Activated T-cell treated with anti-CD3 and anti-CD28 coated beads for 48 hours (primary cell): Measurements from ENCODE around the gene XIST.
"Not testable (repeated sequence)": the region's sequence is repeated elsewhere in the genome, so short reads cannot be mapped to it uniquely, and the experiment has no call there.

Experiments
- DNase-seq: peaks from one replicate; pipeline ENCODE4 v3.0.0-alpha.2; 2020; ENCODE audit warnings: low read depth

XIST gene

DNA sequence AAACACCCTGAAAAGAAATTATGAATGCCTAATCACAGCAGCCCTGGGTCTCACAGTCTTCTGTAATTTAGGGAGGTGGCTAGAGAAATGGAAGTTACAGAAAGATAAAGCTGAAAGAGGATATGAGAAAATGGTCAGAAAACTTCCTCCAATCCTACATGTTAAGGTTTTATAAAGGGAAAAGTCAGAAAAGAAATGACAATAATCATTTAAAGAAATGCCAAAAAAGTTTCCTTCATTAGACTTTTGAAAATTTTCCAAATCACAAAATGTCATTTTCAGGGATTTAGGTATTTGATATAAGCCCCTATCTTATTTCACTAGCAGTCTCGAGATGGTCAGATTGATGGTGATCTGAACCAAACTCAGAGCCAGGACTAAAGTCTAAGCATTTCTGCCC is 13.4 kb downstream of the XIST start:
- DNase-seq = no peak

DNA sequence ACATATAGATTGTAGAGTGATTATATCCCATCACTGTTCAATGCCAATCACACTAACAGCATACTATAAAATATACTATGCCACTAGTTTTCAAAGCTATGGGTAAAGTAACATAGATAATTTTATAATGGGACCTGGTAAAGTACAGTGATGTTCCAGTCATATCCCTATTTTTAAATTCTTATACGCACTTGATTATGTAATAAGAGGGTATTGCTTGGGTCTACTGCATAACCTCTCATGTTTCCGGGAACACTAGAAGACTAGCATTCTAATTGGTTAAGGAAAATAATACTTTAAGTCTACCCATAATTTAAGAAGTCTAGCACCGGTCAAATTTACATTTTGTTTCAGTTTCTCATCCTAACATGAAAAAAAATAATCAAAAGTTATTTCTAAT is 14.4 kb downstream of the XIST start:
- no peak for DNase-seq

DNA sequence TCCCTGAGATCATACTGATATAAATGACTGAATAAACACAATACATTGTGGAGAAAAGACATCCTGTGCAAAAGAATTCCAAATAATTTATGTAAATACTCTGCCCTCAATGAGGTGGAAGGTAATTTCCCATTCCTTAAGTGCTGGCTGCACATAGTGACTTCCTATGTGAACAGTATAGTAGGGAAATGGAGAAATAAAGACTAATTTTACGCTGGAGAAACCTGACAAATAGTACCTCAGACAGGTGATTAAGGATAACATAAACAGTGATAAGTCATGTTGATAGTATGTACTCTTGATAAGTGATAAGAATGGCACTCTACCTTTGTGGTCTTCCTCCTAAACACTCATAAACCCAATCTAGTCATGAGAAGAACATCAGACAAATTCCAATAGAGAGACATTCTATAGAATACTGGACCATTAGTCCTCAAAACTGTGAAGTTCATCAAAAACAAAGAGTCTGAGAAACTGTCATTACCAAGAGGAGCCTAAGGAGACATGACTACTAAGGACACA is 15.5 kb downstream of the XIST start:
- DNase-seq = no peak

DNA sequence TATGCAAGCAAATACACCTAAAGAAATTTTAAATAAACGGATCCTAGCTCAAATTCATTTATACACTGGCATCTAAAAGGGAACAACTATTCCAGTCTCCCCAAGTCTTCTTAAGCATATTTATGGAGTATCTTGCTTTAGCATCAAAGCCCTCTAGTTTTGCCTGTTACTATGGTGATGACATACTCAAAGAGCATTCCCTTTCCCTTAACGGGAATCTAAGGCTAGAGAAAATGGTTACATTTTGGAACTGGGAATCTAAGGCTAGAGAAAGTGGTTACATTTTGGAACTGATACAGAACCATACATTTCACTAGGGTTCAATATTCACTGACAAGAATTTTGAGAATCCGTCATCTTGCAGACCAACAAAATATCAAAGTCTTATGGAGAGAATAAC is 18.3 kb downstream of the XIST start:
- DNase-seq = no peak

DNA sequence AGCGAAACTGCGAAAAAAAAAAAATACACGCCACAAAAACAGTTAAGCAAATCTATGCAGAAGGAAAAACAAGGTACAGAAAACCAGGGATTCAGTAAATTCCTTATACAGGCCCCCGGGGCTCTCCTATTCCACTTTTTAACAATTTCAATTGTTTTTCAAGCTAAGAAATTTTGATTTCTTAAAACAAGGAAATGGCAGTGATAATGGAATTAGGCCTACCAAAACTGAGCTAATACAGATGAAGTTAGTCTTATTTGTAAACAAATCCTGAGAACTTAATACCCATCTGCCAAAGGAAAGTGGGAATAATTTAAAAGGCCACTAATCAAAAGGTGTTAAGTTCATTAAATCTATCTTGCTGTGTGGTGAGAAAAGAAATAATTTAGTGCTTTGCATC is 20.2 kb downstream of the XIST start:
- no peak for DNase-seq

DNA sequence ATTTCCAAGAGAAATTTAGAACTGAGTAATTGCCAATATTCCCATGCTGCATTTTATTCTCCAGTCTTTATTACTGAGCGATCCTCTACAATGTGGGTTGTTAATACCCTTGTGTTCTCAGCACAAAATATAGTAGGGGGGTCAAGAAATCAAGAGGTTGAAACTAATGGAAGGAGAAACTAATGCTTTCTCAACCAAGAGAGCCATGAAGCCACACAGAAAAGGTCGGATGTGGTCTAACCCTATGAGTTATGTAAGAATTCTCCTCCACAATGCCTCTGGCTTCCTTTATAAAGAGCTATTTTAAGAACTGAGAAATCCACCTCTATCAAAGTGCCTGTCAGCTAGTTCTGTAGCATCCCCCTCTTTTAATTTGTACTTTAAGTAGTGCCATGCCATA is 21.0 kb downstream of the XIST start:
- no peak for DNase-seq

DNA sequence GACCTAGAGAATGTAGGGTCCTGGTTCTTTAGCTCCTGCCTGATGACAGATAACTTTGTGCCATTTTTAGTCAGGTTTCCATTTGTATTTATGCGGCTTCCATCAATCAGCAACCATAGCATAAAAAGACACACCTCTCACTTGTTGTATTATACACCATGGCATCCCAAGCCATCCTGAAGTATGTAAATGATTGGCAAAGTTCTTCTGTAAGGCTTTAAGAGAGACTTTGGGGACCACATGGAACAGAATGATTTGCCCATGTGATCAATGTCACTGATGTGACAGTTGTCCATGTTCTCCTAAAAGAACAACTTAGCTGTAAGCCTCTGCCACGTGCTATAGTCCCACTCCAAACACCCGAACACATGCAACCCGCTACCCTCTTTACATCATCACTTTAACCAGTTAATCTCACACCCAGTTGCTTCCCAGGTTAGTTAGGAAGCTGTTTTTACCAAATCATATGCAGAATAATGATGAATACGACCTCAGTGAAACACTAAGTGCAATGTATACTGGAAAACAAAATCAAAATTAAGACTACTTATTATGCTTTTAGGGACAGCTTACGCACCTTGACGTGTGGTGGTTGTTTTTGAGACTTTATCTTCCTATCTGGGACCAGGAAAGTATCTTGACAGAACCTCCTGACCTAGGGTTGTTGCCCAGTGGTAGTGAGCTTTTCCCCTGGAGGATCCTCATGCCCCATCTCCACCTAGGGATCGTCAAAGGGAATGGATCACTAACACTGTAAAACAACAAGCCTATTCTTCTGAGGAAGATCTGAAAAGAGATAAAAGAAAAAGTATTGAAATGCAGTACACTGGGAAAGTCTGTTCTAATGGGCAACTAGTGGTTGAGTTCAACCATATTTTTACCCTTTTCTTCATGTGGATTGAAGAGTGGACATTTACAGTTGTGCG is 21.8 kb downstream of the XIST start:
- DNase-seq = no peak

DNA sequence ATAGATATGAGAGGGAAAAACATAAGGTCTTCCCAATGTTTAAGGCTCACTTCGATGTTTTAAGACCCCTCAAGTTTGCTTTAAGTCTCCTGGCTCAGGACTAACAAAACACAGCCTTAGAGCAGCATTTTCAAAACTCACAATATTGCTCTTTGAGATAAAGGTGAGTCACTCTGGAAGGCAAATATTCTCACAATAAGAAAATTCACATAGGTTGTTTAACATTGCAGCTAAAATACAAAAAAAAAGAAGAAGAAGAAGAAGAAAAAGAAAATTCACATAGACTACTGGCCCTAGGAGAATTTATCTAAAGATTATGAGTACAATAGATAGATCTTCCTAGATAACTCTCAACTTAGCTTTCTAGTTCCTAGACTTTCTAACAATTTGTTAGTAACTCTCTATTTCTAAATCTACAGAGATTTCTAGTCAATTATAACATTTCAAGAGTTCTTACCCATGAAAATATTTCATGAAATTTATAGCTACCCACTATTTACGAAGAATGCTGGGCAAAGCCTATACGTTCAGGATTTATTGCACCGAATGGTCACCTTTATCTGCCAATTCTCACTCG is 22.5 kb downstream of the XIST start:
- DNase-seq = no peak

DNA sequence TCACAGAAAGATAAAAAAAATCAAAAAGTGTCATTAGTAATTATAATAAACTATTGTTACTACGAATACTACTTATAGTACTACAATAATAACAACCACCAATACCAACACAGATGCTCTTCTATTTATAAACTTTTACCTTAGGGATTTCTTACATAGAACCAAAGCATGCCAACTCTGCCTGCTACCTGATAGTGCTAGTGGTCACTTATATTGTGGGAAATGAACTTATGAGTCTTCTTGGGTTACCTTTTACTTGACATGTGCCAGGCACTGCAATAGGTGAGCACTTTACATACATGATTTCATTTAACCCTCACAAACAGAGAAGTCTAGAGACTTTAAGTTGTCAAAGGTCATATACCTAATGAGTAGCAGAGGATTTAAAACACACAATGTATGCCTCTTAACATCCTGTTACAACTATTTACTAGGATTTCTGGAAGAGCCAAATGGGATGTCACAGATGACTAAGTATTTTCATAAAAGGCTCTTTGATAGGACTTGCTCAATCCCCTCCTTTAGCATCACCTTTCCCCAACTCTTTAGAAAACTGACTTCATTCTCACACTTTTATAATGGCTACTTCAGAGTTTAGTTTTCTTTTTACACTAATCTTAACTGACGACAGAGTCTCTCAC is 24.3 kb downstream of the XIST start:
- no peak for DNase-seq

DNA sequence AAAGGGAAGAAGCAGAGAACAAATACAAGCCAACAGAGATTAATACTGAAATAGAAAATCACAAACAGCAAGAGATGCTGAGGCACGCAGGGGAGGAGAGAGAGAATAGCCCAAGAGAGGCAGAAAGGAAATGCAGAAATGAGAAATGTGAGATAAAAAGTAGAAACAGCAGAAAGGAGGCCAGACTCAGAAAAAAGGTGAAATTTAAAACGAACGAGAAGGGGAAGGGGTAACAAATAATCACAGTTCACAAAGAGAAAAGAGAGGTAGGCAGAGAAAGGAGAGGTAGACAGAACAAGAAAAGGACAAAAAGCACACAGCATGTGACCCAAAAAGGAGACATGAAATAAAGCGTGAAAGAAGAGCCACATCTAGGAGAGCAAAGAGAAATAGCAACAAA is 25.1 kb downstream of the XIST start:
- no peak for DNase-seq

DNA sequence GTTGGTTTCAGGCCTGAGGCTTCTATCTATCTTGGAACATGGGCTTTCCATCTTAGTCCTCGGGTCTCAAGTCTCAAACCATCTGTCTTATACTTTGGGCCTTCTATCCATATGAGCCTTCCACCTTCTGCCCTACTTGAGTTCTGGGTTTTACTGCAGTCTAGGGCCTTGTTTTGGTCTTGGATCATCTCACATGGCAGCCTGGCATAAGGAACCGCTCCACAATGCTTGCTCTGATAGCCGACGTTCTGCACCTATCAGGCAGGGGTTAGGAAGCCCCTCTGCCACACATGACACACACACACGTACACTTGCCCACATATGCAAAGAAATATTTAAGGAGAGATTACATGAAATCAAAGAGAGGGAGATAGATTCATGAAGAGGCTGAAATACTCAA is 25.5 kb downstream of the XIST start:
- DNase-seq = no peak

DNA sequence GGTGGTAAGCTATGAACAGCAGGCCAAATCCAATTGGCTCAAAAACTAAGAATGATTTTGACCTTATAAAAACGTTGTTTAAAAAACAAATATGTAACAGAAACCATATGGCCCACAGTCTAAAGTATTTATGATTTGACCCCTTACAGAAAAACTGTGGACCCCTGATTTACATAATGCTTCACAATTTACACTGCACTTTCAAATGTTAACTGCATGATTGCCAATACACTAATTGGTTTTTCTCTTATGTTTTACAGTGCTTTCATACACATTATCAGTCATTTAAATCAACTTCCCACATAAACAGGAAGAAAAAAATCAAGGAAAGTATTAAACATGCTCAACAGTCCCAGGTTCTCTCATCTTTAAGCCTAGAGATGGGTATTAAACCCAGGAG is 26.9 kb downstream of the XIST start:
- no peak for DNase-seq

DNA sequence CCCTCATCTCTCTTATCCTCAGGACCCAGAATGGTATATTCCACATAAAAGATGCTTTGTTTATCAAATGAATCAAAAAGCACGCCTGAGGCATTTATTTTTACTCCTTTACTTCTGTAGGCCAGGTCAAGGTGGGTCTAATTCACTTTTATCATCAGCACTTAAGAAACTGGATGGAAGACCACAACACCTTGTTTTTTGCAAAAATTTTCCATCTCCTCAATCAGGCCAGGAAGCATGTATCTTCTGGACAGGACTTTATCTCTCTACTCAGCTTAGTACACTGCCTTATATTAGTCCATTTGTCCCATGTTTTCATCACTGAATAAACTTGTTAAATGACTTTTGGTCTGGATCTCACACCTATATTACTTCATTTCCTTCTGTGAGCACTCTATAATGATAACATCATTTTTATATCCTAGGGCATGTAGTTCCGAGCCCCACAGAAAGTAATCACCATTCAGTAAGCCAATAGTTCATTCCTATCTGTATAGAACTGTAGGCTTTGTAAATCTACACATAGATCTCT is 29.0 kb downstream of the XIST start:
- no peak for DNase-seq

DNA sequence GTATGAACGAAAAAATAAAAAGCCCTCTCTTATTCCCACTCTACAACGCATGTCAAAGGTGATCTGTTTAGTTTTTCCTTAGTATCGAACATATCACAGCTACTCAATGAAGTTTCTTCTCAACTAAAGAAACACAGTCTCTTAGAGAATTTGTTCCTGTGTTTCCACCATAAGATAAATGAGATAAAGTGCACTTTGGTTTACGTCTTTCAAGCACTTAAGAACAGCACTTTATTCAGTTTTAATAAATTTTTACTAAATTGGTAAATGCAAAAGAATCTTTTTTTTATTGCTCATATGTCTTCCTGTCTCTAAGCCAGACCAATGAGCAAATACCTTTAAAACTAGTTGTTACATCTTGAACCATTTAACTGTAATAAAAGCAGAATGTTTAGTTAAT is 29.7 kb downstream of the XIST start:
- DNase-seq = no peak

DNA sequence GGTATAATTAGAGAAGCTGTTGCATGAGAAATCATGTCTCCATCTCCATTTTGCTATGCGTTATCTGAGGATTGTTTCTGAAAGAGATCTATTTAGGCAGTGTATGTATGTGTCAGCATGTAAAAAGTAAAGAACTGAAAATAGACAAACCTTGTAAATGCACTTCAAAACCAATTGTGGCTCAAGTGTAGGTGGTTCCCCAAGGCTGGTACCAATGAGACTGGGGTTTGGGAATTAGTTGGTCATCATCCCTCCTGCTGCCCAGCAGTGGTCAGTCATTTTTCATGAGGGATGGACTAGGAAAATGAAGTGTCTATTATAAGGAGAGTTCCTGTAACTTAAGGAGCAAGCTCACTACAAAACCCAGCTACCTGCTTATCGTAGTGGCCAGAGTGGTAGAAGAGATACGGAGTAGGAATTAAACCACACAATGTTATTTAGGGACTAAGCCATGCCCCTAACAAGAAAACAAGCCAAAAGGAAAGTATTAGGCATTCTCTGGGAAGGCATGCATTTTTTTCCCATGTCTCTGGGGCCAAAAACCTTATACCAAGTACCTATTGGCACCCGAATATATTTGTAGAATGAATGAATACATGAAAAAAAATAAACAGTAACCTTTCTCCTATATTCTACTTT is 30.5 kb downstream of the XIST start:
- no peak for DNase-seq

DNA sequence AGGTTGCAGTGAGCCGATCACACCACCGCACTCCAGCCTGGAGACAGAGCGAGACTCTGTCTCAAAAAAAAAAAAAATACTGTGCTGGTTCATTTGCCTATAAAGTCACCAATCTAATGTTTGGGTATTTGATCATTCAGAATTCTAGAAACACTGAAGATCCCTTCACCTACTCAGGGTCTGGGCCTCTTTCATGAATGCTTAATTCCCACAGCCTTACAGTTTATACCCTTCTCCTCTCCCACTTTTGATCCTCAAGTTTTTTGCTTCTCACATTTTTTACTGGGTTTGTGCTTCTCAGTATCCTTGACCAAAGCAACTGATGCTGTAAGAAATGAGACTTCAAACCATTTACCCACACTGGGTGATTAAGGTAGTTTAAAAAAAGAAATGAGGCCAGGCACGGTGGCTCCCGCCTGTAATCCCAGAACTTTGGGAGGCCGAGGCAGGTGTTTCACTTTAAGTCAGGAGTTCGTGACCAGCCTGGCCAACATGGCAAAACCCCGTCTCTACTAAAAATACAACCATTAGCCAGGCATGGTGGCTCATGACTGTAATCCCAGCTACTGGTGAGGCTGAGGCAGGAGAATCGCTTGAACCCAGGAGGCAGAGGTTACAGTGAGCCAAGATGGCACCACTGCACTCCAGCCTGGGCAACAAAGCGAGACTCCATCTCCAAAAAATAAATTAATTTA is 32.5 kb downstream of the XIST start:
- not testable (repeated sequence) for DNase-seq

DNA sequence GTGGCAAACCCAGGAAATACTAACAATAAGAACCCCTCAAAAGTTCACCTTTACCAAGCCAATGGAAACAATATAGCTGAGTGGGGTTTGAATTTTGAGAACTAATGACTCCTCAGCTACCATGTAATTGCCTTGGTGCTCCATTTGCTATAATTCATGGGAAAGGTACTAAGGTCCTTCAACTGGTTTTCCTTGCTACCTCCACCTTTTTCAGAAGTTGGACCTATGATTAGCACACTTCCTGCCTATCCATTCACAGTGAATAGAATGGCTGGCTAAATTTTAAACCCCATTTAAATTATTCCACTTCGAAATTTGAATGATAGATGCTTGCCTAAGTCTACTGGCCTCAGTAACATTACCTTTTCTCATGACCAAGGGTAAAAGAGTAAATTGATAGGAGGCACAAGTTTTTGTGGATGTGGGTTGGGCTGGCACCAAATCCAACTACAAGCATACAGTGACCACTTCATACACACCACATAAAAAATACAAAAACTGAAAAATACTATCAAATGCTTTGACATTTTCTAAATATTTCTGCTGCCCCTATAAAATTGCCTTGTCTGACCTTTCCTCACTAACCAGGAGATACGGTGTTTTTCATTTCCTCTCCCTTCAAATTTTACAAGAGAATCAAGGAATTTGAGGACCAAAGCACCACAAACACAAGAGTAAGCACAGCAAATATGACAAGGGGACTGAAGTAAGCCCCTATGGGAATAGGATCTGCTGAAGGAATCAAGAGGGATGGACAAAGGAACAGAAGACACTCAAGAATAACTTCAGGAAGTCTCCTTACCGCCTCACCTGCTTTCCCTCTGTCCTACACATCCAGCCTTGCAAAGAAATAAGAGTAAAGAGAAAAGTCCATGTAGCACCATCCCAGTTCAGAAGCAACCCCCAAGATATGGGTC is 34.1 kb downstream of the XIST start:
- no peak for DNase-seq

DNA sequence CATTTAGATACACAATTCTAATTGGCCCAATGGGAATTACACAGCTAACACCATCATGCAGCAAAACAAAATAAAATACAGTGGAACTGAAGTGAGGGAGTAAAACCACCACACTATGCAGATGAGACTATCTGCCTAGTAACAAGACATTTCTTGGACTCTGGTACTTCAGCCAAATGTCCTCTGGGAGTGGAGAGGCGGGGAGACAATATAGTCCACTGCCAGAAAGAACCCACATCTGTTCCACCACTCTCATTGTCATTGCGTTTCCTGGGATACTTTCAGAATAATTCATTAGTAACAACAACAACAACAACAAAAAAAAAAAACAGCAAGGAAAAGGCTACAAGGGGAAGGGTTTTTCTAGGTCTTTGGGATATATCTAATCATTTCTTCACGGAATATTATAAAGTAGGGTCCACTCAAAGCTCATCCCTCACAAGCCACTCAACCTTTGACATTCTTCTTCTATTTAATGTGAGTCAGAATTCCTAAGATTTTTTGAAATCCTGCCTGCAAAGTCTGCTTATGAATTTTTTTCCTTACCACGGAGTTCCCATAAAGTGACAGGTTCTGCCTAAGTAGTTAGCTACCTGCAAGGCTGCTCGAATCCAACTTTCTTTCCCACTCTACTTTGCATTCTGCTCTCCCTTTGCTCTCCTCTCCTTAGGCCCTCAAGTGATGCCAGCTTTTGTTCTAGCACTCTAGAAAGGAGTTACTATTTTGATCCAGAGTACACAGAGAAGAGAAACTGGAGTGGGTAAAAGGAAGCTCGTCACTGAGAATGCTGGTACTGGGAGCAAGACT is 34.9 kb downstream of the XIST start:
- no peak for DNase-seq

DNA sequence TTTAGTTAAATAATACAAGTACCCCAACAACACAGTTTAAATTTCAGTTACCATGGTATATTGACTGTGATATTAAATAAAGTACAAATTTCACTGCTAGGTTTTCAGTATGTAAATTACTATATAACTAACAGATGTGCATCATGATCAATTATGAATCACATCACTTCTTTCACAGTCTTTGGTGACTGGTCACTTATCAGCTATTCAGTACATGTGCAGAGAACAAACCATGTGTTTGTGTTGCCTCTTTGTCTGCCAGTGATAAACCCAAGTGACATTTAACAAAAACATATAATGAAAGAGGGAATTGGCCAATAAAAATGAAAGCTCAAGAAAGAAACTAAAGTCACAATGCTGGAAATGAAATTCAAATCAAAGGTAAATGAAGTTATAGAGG is 40.3 kb downstream of the XIST start:
- no peak for DNase-seq

DNA sequence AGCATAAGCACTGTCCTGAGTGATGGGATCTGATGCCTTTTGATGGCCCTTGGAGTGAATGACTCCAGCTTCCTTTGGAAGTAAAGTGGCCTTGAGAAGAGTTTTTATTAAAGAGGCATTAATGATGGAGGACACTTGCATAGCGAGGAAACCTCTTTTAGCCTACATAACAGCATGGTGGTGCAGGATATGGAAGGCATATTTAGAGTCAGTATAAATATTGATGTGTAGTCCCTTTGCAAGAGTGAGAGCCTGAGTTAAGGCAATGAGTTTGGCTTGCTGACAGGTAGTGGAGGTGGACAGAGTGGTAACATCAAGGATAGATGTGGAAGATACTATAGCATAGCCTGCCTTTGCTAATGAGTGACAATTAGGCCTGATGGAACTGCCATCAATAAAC is 48.4 kb downstream of the XIST start:
- DNase-seq = not testable (repeated sequence)
